PC-9 (cell line): ENCODE data around the gene RFTN1. TPM values are rescaled to one million over a fixed set of nuclear protein-coding genes. Genes with fewer than 3 reads are reported as not detected.

Experiments
- BruUV-seq: library from RNA; stranded (reverse); fragments of 400-500 nt; replicated peaks from 2 replicates; lab custom pipeline; 2021; lab: Mats Ljungman, UMichigan
- CTCF ChIA-PET: fragments of 300-600 bp; sonication (Branson Sonifier 250); formaldehyde crosslinking; loops from one replicate; lab custom pipeline; 2022; ENCODE audit warnings: antibody characterized with exemption; lab: Charles Lee
- POLR2A ChIA-PET: fragments of 300-600 bp; sonication (Branson Sonifier 250); formaldehyde crosslinking; loops from one replicate; lab custom pipeline; 2022; ENCODE audit warnings: antibody characterized with exemption; ENCODE audit not compliant: unreplicated experiment; lab: Charles Lee
- DNase-seq, 2 experiments: peaks; one replicate each; pipeline versions ENCODE4 v3.0.0 to v3.0.0-alpha.2; 2015 to 2022; ENCODE audit warnings: mixed read lengths in 1 of 2
- H2AFZ ChIP-seq: fragments of 200-600 bp; sonication (generic); 2 replicates; pipeline ENCODE4 v1.8.1; 2017; ENCODE audit warnings: antibody characterized with exemption
- H3F3A ChIP-seq: fragments of 200-600 bp; sonication (generic); 2 replicates; pipeline ENCODE4 v1.8.1; 2017; ENCODE audit warnings: antibody characterized with exemption, mild to moderate bottlenecking, low read depth; ENCODE audit not compliant: insufficient read depth
- H3K27ac ChIP-seq: fragments of 200-600 bp; sonication (generic); 2 replicates; pipeline ENCODE4 v1.6.1; 2016; ENCODE audit warnings: mixed run types
- H3K27me3 ChIP-seq: fragments of 200-600 bp; sonication (generic); 2 replicates; pipeline ENCODE4 v1.6.1; 2016; ENCODE audit warnings: low read depth, mixed run types; ENCODE audit not compliant: insufficient read depth
- H3K36me3 ChIP-seq: fragments of 200-600 bp; sonication (generic); 2 replicates; pipeline ENCODE4 v1.6.1; 2016; ENCODE audit warnings: low read depth, mixed run types
- H3K4me1 ChIP-seq: fragments of 200-600 bp; sonication (generic); replicated peaks from 2 replicates; pipeline ENCODE4 v1.6.1; 2016; ENCODE audit warnings: mixed run types; ENCODE audit not compliant: insufficient read depth
- H3K4me2 ChIP-seq: fragments of 200-600 bp; sonication (generic); 2 replicates; pipeline ENCODE4 v1.6.1; 2017; ENCODE audit warnings: mixed run types
- H3K4me3 ChIP-seq: fragments of 200-600 bp; sonication (generic); 2 replicates; pipeline ENCODE4 v1.6.1; 2016; ENCODE audit warnings: mixed run types
- H3K79me2 ChIP-seq: fragments of 200-600 bp; sonication (generic); 2 replicates; pipeline ENCODE4 v1.6.1; 2017; ENCODE audit warnings: low read depth, mixed run types
- H3K9me2 ChIP-seq: fragments of 200-600 bp; sonication (generic); 2 replicates; pipeline ENCODE4 v1.8.1; 2017; ENCODE audit warnings: mild to moderate bottlenecking; ENCODE audit not compliant: insufficient read depth
- H3K9me3 ChIP-seq: fragments of 200-600 bp; sonication (generic); 2 replicates; pipeline ENCODE4 v1.8.1; 2016; ENCODE audit warnings: low read depth; ENCODE audit not compliant: insufficient read depth
- H4K20me1 ChIP-seq: fragments of 200-600 bp; sonication (generic); 2 replicates; pipeline ENCODE4 v1.8.1; 2017; ENCODE audit not compliant: insufficient read depth
- CTCF ChIP-seq: fragments of 200-600 bp; sonication (generic); conservative IDR thresholded peaks from 2 replicates; pipeline ENCODE4 v1.6.1; 2017; ENCODE audit warnings: mixed run types, antibody characterized with exemption, mild to moderate bottlenecking, moderate library complexity
- EZH2 ChIP-seq: fragments of 200-600 bp; sonication (generic); IDR thresholded peaks from 2 replicates; pipeline ENCODE4 v1.8.0; 2017; ENCODE audit warnings: antibody characterized with exemption, low read depth
- intact Hi-C: fragments of 100-400 bp; cut with micrococcal nuclease; formaldehyde crosslinking; loops from one replicate; pipeline ENCODE4 v1.10.0; 2022; ENCODE audit not compliant: unreplicated experiment
- total RNA-seq: library from RNA; stranded (reverse); gene quantifications from 2 replicates; pipeline ENCODE4 v1.2.3, GENCODE V29; 2021

The RFTN1 gene
- total RNA-seq, 1 experiment from 2014 or later = 0.41 TPM

- TF ChIP-seq EZH2 (no peak), CTCF (no peak)
- POLR2A ChIA-PET = interaction anchor here (0.7 kb wide), 1 partner anchor 1267 kb away, joined by 4 read pairs; the partner anchor contains the start of gene TBC1D5
- H3K4me3 ChIP-seq = no peak overlapping the region
- H3K4me2 ChIP-seq = no peak overlapping the region
- H4K20me1 ChIP-seq = no peaks in the 10 kb centered on the region
- no peaks in the 10 kb centered on the region for H3K27me3 ChIP-seq
- no peaks in the 10 kb centered on the region for H3F3A ChIP-seq
- no peak for DNase-seq
- H3K4me1 ChIP-seq = no peaks in the 10 kb centered on the region
- no peaks in the 10 kb centered on the region for H3K36me3 ChIP-seq
- H3K27ac ChIP-seq = no peak overlapping the region
- CTCF ChIA-PET = no interaction called here
- intact Hi-C loops = no loop called here
- no TSS peak for BruUV-seq
- H3K9me2 ChIP-seq = no peaks in the 10 kb centered on the region
- H3K9me3 ChIP-seq = peaks cover 3% of the 10 kb centered on the region
- no peaks in the 10 kb centered on the region for H3K79me2 ChIP-seq
- no peak overlapping the region for H2AFZ ChIP-seq
These were observed 37.7 kb downstream of the RFTN1 start for GRCh38 chr3:16475766-16476165.

- no peaks in the 10 kb centered on the region for H3K27me3 ChIP-seq
- H3K4me2 ChIP-seq = no peak overlapping the region
- H2AFZ ChIP-seq = no peak overlapping the region
- DNase-seq = no peak
- CTCF ChIA-PET = no interaction called here
- intact Hi-C loops = no loop called here
- H3K9me2 ChIP-seq = no peaks in the 10 kb centered on the region
- H3K9me3 ChIP-seq = peaks cover 6% of the 10 kb centered on the region
- TF ChIP-seq CTCF (no peak), EZH2 (no peak)
- POLR2A ChIA-PET = interaction anchor here (0.7 kb wide), 1 partner anchor 1268 kb away, joined by 4 read pairs; the partner anchor contains the start of gene TBC1D5
- no peaks in the 10 kb centered on the region for H4K20me1 ChIP-seq
- no TSS peak for BruUV-seq
- no peak overlapping the region for H3K4me3 ChIP-seq
- H3K4me1 ChIP-seq = no peaks in the 10 kb centered on the region
- no peaks in the 10 kb centered on the region for H3K79me2 ChIP-seq
- H3K27ac ChIP-seq = no peak overlapping the region
- no peaks in the 10 kb centered on the region for H3F3A ChIP-seq
- no peaks in the 10 kb centered on the region for H3K36me3 ChIP-seq
These were observed 38.6 kb downstream of the RFTN1 start for GRCh38 chr3:16474920-16475319.

- H3K79me2 ChIP-seq = no peaks in the 10 kb centered on the region
- CTCF ChIA-PET = no interaction called here
- H3K27ac ChIP-seq = no peak overlapping the region
- TF ChIP-seq CTCF = no peak
- TF ChIP-seq EZH2 = no peak
- H3K4me1 ChIP-seq = no peaks in the 10 kb centered on the region
- intact Hi-C loops = no loop called here
- no peaks in the 10 kb centered on the region for H3K36me3 ChIP-seq
- no peak overlapping the region for H3K4me3 ChIP-seq
- H3K4me2 ChIP-seq = no peak overlapping the region
- H3K9me3 ChIP-seq = peaks cover 6% of the 10 kb centered on the region
- POLR2A ChIA-PET = no interaction called here
- no peak for DNase-seq
- H3F3A ChIP-seq = no peaks in the 10 kb centered on the region
- H4K20me1 ChIP-seq = no peaks in the 10 kb centered on the region
- no peaks in the 10 kb centered on the region for H3K9me2 ChIP-seq
- no peak overlapping the region for H2AFZ ChIP-seq
- no peaks in the 10 kb centered on the region for H3K27me3 ChIP-seq
- BruUV-seq = no TSS peak
These were observed 39.3 kb downstream of the RFTN1 start for GRCh38 chr3:16474216-16474615.
